ENCODE results near the gene CCDC8.

GRCh38 chr19:46383171-46383815 is 30.1 kb downstream of the CCDC8 start:
- TF ChIP-seq ZNF778 (CRISPR knock-in tag; IDR thresholded peaks at IDR 0.05), result no peak
- TF ChIP-seq U2AF2 (optimal IDR thresholded peaks at IDR 0.05; ENCODE audit: low read depth, low read length), result no peak
- TF ChIP-seq EP300 (IDR thresholded peaks at IDR 0.05; ENCODE audit: low read length), result no peak
